Measurements from ENCODE around the gene GRIN1.

Gene GRIN1

GRCh38 chr9:137148242-137148641 is 9.3 kb downstream of the GRIN1 start:
- no peaks in the 10 kb centered on the region for H3K4me1 ChIP-seq (ENCODE audit: control insufficient read depth, insufficient read depth, low read length)
- no peaks in the 10 kb centered on the region for H3K36me3 ChIP-seq (ENCODE audit: control insufficient read depth in 2 of 2, insufficient read depth in 1 of 2, low read length in 2 of 2)
- H3K27ac ChIP-seq (ENCODE audit: extremely low read depth, low read depth, low read length): no peak overlapping the region
- TF ChIP-seq ZIC2 (tag by site-specific recombination; IDR thresholded peaks at IDR 0.05) (peak; percentile 30; the same call in 1 of the 2 replicates), ZFHX2 (tag by site-specific recombination; conservative IDR thresholded peaks at IDR 0.05) (peak; percentile 39; the same call in 1 of the 2 replicates), EGR2 (tag by site-specific recombination; IDR thresholded peaks at IDR 0.05; ENCODE audit: low read depth) (0 out of 2 replicates have a peak, but pooled peaks have one; percentile 21), ZNF350 (tag by site-specific recombination; IDR thresholded peaks at IDR 0.05) (no peak), ZXDB (tag by site-specific recombination; IDR thresholded peaks at IDR 0.05) (no peak), ATF2 (tag by site-specific recombination; IDR thresholded peaks at IDR 0.05; ENCODE audit: low read depth) (no peak), ZNF18 (tag by site-specific recombination; IDR thresholded peaks at IDR 0.05) (no peak)
- CTCF ChIA-PET: no interaction called here
- H3K4me3 ChIP-seq (ENCODE audit: low read depth, low read length): no peak overlapping the region
- POLR2A ChIA-PET: interaction anchor here (1.0 kb wide), 1 partner anchor 19 kb away, joined by 3 read pairs; no protein-coding TSS in a partner anchor
- no peaks in the 10 kb centered on the region for H3K9me3 ChIP-seq (ENCODE audit: control insufficient read depth, insufficient read depth, low read depth, low read length)

GRCh38 chr9:137148661-137149060 is 9.7 kb downstream of the GRIN1 start:
- no peaks in the 10 kb centered on the region for H3K36me3 ChIP-seq (ENCODE audit: control insufficient read depth in 2 of 2, insufficient read depth in 1 of 2, low read length in 2 of 2)
- CTCF ChIA-PET: no interaction called here
- no peak overlapping the region for H3K4me3 ChIP-seq (ENCODE audit: low read depth, low read length)
- H3K27ac ChIP-seq (ENCODE audit: extremely low read depth, low read depth, low read length): no peak overlapping the region
- TF ChIP-seq ZNF596 (tag by site-specific recombination; IDR thresholded peaks at IDR 0.05) (peak; percentile 69; the same call in 1 of the 2 replicates), ATF2 (tag by site-specific recombination; IDR thresholded peaks at IDR 0.05; ENCODE audit: low read depth) (no peak)
- no peaks in the 10 kb centered on the region for H3K4me1 ChIP-seq (ENCODE audit: control insufficient read depth, insufficient read depth, low read length)
- POLR2A ChIA-PET: interaction anchor here (0.9 to 1.0 kb wide), 2 partner anchors 19 to 23 kb away, joined by 3 to 6 read pairs; no protein-coding TSS in a partner anchor
- H3K9me3 ChIP-seq (ENCODE audit: control insufficient read depth, insufficient read depth, low read depth, low read length): no peaks in the 10 kb centered on the region

GRCh38 chr9:137149363-137149762 is 10.4 kb downstream of the GRIN1 start:
- Histone ChIP-seq H3K4me1 (ENCODE audit: control insufficient read depth, insufficient read depth, low read length) (no peaks in the 10 kb centered on the region), H3K27ac (ENCODE audit: extremely low read depth, low read depth, low read length) (no peak overlapping the region), H3K4me3 (ENCODE audit: low read depth, low read length) (no peak overlapping the region), H3K9me3 (ENCODE audit: control insufficient read depth, insufficient read depth, low read depth, low read length) (no peaks in the 10 kb centered on the region), H3K36me3 (ENCODE audit: control insufficient read depth in 2 of 2, insufficient read depth in 1 of 2, low read length in 2 of 2) (no peaks in the 10 kb centered on the region)
- ChIA-PET CTCF (no interaction called here), POLR2A (interaction anchor here (0.9 to 3.3 kb wide), 5 partner anchors 20 to 74 kb away, joined by 3 to 15 read pairs (median 6); partner anchors contain the start of genes ANAPC2 and SSNA1)
- no peak for TF ChIP-seq ZNF335 (tag by site-specific recombination; conservative IDR thresholded peaks at IDR 0.05)
- TF ChIP-seq IKZF3 (tag by site-specific recombination; IDR thresholded peaks at IDR 0.05): 0 out of 2 replicates have a peak, but pooled peaks have one; percentile 10

GRCh38 chr9:137149942-137150616 is 11.1 kb downstream of the GRIN1 start:
- Histone ChIP-seq H3K4me3 (ENCODE audit: low read depth, low read length) (no peak overlapping the region), H3K9me3 (ENCODE audit: control insufficient read depth, insufficient read depth, low read depth, low read length) (no peaks in the 10 kb centered on the region), H3K36me3 (ENCODE audit: control insufficient read depth in 2 of 2, insufficient read depth in 1 of 2, low read length in 2 of 2) (no peaks in the 10 kb centered on the region), H3K4me1 (ENCODE audit: control insufficient read depth, insufficient read depth, low read length) (no peaks in the 10 kb centered on the region), H3K27ac (ENCODE audit: extremely low read depth, low read depth, low read length) (no peak overlapping the region)
- ChIA-PET POLR2A (interaction anchor here (0.6 to 3.3 kb wide), 17 partner anchors 9 to 350 kb away, joined by 3 to 52 read pairs (median 5); partner anchors contain the start of genes ANAPC2, EXD3, LRRC26 and MAN1B1), CTCF (interaction anchor here (0.7 to 0.8 kb wide), 4 partner anchors 57 to 172 kb away, joined by 3 read pairs; no protein-coding TSS in a partner anchor)
- no peak for TF ChIP-seq ZBTB1 (tag by site-specific recombination; IDR thresholded peaks at IDR 0.05)
- no peak for TF ChIP-seq ZFP37 (tag by site-specific recombination; IDR thresholded peaks at IDR 0.05)
- TF ChIP-seq ZNF548 (tag by site-specific recombination; IDR thresholded peaks at IDR 0.05): no peak
- no peak for TF ChIP-seq ZNF701 (tag by site-specific recombination; IDR thresholded peaks at IDR 0.05)
- TF ChIP-seq PRDM1 (tag by site-specific recombination; IDR thresholded peaks at IDR 0.05): 0 out of 2 replicates have a peak, but pooled peaks have one; percentile 39
- TF ChIP-seq ATF2 (tag by site-specific recombination; IDR thresholded peaks at IDR 0.05; ENCODE audit: low read depth): no peak
- TF ChIP-seq ZFP69B (tag by site-specific recombination; IDR thresholded peaks at IDR 0.05): no peak
- TF ChIP-seq ZNF10 (tag by site-specific recombination; IDR thresholded peaks at IDR 0.05): no peak
- no peak for TF ChIP-seq ZNF248 (tag by site-specific recombination; IDR thresholded peaks at IDR 0.05)
- peak; percentile 95 for TF ChIP-seq KLF8 (tag by site-specific recombination; IDR thresholded peaks at IDR 0.05)
- TF ChIP-seq GFI1B (tag by site-specific recombination; IDR thresholded peaks at IDR 0.05): no peak
- TF ChIP-seq ZNF555 (tag by site-specific recombination; conservative IDR thresholded peaks at IDR 0.05): no peak

Measured in HEK293 (cell line).